AG10803 (cell line): ENCODE data around the gene CDKAL1.
"Not testable (repeated sequence)": the region's sequence is repeated elsewhere in the genome, so short reads cannot be mapped to it uniquely, and the experiment has no call there.

Experiments used
- DNase-seq: peaks from one replicate; pipeline ENCODE4 v3.0.0; 2010; ENCODE audit warnings: low read depth
- H3K4me3 ChIP-seq: 2 replicates; pipeline ENCODE4 v1.5.1; 2011; ENCODE audit warnings: mild to moderate bottlenecking, low read length, control low read depth
- TF ChIP-seq, protein P1 (sequence below): conservative IDR thresholded peaks from 2 replicates; pipeline ENCODE4 v1.5.1; 2011; ENCODE audit warnings: mild to moderate bottlenecking, low read length, control low read depth, inconsistent platforms

The CDKAL1 gene

DNA sequence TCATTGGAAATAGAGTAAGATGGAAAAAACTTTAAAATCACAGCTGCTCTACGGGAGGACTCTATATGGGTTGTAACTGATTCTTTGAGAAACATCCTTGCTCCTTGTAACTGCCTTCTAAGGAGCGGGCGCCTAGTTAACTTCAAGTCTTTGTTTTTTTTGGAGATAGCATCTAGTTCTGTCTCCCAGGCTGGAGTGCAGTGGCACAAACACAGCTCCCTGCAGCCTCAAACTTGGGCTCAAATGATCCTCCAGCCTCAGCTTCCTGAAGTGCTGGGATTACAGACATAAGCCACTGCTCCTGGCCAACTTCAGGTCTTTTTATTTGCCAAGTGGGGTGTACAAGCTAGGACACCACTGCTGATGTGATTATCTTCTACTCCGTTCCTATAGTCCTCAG is 552.9 kb downstream of the CDKAL1 start:
- no peak overlapping the region for H3K4me3 ChIP-seq
- no peak for DNase-seq
- TF ChIP-seq, protein P1, sequence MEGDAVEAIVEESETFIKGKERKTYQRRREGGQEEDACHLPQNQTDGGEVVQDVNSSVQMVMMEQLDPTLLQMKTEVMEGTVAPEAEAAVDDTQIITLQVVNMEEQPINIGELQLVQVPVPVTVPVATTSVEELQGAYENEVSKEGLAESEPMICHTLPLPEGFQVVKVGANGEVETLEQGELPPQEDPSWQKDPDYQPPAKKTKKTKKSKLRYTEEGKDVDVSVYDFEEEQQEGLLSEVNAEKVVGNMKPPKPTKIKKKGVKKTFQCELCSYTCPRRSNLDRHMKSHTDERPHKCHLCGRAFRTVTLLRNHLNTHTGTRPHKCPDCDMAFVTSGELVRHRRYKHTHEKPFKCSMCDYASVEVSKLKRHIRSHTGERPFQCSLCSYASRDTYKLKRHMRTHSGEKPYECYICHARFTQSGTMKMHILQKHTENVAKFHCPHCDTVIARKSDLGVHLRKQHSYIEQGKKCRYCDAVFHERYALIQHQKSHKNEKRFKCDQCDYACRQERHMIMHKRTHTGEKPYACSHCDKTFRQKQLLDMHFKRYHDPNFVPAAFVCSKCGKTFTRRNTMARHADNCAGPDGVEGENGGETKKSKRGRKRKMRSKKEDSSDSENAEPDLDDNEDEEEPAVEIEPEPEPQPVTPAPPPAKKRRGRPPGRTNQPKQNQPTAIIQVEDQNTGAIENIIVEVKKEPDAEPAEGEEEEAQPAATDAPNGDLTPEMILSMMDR, result no peak

DNA sequence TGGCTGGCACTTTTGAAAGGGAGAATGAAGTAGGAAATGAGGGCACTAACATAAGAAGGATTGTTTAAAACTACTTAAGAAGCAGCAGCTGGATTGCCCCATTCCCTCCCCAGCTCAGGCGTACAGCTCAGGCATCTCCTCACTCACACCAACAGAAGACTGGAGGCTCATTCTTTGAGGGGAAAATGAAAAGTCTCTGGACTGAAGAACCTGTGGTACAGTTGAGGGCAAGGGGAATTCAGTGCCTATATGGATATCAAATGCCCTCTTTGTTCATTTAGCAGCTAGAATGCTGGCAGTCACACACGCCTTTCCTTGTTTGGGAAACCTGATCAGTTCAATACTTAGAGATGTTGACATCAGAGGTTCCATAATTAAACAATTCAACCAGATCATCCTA is 557.2 kb downstream of the CDKAL1 start:
- DNase-seq, result no peak
- no peak overlapping the region for H3K4me3 ChIP-seq
- TF ChIP-seq, protein P1, result no peak

DNA sequence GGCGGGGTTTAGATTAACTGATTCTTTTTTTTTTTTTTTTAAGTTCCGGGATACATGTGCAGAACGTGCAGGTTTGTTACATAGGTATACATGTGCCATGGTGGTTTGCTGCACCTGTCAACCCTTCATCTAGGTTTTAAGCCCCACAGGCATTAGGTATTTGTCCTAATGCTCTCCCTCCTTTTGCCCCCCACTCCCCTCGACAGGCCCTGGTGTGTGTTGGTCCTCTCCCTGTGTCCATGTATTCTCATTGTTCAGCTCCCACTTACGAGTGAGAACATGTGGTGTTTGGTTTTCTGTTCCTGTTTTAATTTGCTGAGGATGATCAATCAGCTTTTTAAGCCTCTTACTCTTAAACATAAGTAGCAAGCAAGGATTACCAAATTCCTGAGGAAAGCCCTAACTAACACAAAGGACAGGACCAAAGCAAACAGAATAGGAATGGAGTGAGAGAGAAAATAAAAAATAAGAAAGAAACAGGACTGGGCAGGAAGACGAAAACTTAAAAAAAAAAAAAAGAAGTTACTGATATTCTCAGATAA is 558.0 kb downstream of the CDKAL1 start:
- not testable (repeated sequence) for DNase-seq, H3K4me3 ChIP-seq

DNA sequence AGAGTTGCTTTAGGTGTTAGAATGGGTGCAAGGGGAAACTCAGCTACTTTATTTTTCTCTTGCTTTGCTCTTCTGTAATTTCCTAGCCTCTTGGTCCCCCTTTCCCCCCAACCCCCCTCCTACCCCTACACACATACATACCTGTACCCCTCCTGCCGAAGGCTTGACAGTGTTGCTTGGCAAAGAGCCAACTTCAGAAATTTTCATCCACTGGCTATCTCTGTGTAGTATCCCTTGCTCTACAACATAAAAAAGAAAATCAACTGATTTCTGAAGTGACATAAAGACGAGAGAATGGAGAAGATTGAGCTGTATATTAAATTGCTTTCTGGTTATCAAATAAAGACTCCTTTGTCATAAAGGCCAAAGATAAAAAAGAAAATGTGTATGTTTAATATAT is 561.2 kb downstream of the CDKAL1 start:
- TF ChIP-seq, protein P1, result no peak
- H3K4me3 ChIP-seq, result no peak overlapping the region
- DNase-seq, result no peak

DNA sequence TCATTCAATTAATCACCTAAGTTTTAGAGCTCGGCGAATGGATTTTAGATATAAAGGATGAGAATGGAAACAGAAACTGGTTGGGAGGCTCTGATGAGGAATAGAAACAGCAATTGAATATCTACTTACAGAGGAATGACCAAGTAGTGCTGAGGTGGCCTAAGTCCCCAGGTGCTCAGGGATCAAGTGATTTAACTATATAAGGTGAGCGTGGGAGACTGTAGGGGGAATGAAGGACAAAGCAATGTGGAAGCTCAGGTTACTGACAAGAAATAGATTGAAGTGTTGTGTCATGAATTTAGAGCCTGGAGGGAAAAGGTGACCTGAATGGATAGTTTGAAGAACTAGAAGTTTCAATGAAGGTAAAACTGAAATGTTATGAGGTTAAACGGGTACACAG is 563.9 kb downstream of the CDKAL1 start:
- TF ChIP-seq, protein P1, result no peak
- no peak overlapping the region for H3K4me3 ChIP-seq
- DNase-seq, result no peak

DNA sequence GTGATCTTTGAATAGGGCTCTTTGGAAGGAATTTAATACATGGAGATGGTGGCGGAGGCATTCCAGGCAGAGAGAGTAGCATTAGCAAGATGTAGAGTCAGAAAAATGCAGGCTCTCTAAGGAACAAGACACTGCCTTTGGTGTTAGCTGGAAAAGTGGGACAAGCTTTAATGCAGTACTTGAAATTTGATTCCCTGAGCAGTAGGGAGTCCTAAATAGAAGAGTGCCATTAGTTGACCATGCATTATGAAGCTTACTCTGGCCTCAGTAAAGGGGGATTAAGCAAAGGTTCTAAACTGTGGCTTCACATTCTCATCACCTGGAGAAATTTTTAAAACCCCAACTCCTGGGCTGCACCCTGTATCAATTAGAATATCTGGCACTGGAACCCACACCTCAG is 564.5 kb downstream of the CDKAL1 start:
- no peak overlapping the region for H3K4me3 ChIP-seq
- TF ChIP-seq, protein P1, result no peak
- no peak for DNase-seq

DNA sequence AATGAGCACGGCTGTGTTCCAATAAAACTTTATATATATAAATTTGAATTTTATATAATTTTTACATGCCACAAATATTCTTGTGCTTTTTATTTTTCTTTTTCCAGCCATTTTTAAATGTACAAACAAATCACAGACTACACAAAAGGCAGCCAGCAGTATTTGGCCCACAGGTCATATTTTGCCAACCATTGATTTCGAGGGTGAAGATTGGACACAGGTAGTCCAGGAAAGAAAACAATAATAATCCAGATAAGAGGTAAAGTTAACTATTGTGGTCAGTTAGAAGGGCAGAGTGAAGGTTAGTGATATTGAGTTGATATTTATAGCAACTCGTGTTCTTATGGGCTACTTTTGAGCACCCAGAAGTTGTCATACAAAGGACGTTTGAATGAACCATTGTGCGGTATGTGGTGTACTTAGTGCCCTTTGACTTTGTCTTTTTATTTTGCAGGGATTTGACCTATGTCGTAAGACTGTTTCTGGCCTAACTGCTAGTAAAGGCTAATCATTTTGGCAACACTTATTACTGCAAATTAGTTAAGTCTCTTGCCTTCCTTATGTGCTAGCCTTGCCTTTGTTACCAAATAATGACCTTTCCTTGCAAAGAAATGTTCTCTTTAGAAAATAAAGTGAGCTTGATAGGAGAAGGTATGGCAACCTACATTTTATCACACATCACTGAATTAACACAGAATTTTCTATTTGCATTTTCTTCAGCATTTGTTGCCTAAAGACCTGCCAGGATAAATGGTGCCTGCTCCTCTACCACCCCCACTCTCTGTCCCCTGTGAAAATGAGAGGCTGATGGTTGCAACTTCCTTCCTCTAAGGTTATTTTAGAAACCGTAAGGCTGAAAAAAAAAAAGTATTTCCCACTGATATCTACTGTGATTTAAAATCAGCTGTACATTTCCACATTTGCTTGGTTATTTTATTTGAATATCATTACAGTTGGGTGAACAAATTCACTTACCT is 565.4 kb downstream of the CDKAL1 start:
- no peak overlapping the region for H3K4me3 ChIP-seq
- DNase-seq, result no peak
- TF ChIP-seq, protein P1, result no peak
